B cell (primary cell): ENCODE measurements around the gene CLIC2.

Experiments
- EZH2 ChIP-seq: IDR thresholded peaks from 2 replicates; pipeline ENCODE4 v1.6.1; 2012; ENCODE audit warnings: borderline replicate concordance, low read depth, mild to moderate bottlenecking, moderate library complexity, low read length; ENCODE audit not compliant: insufficient read depth, poor library complexity, severe bottlenecking
- TF ChIP-seq, protein P1 (sequence below): fragments of 200-600 bp; IDR thresholded peaks from one replicate; pipeline ENCODE4 v1.8.0; 2022; ENCODE audit warnings: antibody characterized with exemption, mild to moderate bottlenecking

DNA sequence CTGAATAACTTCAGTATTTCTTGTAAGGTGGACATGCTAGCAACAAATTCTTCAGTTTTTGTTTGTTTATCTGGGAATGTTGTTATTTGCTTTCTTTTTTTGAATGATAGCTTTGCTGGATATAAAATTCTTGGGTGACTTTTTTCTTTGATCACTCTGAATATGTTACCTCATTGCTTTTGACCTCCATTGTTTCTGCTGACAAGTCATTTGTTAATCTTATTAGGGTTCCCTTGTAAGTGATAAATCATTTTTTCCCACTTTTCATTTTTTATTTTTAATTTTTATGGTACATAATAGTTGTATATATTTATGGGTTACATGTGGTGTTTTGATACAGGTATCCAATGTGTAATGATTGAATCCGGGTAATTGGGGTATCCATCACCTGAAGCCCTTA is 63.4 kb downstream of the CLIC2 start:
- TF ChIP-seq EZH2 = no peak
- TF ChIP-seq, protein P1, sequence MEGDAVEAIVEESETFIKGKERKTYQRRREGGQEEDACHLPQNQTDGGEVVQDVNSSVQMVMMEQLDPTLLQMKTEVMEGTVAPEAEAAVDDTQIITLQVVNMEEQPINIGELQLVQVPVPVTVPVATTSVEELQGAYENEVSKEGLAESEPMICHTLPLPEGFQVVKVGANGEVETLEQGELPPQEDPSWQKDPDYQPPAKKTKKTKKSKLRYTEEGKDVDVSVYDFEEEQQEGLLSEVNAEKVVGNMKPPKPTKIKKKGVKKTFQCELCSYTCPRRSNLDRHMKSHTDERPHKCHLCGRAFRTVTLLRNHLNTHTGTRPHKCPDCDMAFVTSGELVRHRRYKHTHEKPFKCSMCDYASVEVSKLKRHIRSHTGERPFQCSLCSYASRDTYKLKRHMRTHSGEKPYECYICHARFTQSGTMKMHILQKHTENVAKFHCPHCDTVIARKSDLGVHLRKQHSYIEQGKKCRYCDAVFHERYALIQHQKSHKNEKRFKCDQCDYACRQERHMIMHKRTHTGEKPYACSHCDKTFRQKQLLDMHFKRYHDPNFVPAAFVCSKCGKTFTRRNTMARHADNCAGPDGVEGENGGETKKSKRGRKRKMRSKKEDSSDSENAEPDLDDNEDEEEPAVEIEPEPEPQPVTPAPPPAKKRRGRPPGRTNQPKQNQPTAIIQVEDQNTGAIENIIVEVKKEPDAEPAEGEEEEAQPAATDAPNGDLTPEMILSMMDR = no peak
